Keratinocyte (primary cell): ENCODE results near the gene C16orf95.

Experiments used
- CTCF ChIP-seq, 3 experiments: IDR thresholded peaks in 1 of 3; conservative IDR thresholded peaks in 1 of 3; optimal IDR thresholded peaks in 1 of 3; 2 replicates in 2 of 3; 3 replicates in 1 of 3; pipeline versions ENCODE3 to v1.5.1; 2011; ENCODE audit warnings: low read length in 3 of 3, mild to moderate bottlenecking in 3 of 3, moderate library complexity in 2 of 3, control low read depth in 1 of 3, inconsistent platforms in 1 of 3; ENCODE audit not compliant: insufficient read depth in 2 of 3; ENCODE audit errors: extremely low read depth in 1 of 3
- EZH2 ChIP-seq: IDR thresholded peaks from one replicate; pipeline ENCODE4 v1.6.1; 2012; ENCODE audit warnings: inconsistent platforms, mild to moderate bottlenecking, low read length, moderate library complexity

- TF ChIP-seq CTCF (optimal IDR thresholded peaks at IDR 0.05 in 1 of 3, IDR thresholded peaks at IDR 0.05 in 1 of 3, conservative IDR thresholded peaks at IDR 0.05 in 1 of 3; ENCODE audit: extremely low read depth in 1 of 3, insufficient read depth in 2 of 3, low read length in 3 of 3) (no peak), EZH2 (no peak)
Observed at GRCh38 chr16:87265261-87265660, 51.9 kb downstream of the C16orf95 start.
